GM19025 (cell line): ENCODE measurements around the gene AGTRAP.

Experiments
- ATAC-seq: cut with Tn5 transposase; IDR thresholded peaks from one replicate; pipeline ENCODE4 v1.9.1; 2021; ENCODE audit warnings: mild to moderate bottlenecking, low read depth, moderate library complexity; ENCODE audit not compliant: unreplicated experiment

Gene AGTRAP

GRCh38 chr1:11780380-11781147 is 44.6 kb downstream of the AGTRAP start:
- ATAC-seq, result no peak

GRCh38 chr1:11781297-11781696 is 45.4 kb downstream of the AGTRAP start:
- ATAC-seq, result no peak

GRCh38 chr1:11782127-11782708 is 46.3 kb downstream of the AGTRAP start:
- ATAC-seq, result no peak

GRCh38 chr1:11783556-11783955 is 47.6 kb downstream of the AGTRAP start:
- ATAC-seq, result no peak

- ATAC-seq, result no peak
These were observed 48.5 kb downstream of the AGTRAP start for GRCh38 chr1:11784256-11784992.

- no peak for ATAC-seq
These were observed 49.2 kb downstream of the AGTRAP start for GRCh38 chr1:11784993-11785769.

- ATAC-seq, result no peak
These were observed 50.2 kb downstream of the AGTRAP start for GRCh38 chr1:11786168-11786567.

GRCh38 chr1:11787251-11787803 is 51.4 kb downstream of the AGTRAP start:
- ATAC-seq, result no peak

GRCh38 chr1:11787804-11788436 is 52.0 kb downstream of the AGTRAP start:
- no peak for ATAC-seq

GRCh38 chr1:11788549-11789053 is 52.7 kb downstream of the AGTRAP start:
- ATAC-seq, result no peak

GRCh38 chr1:11789126-11790067 is 53.5 kb downstream of the AGTRAP start:
- ATAC-seq, result no peak

GRCh38 chr1:11790101-11790879 is 54.4 kb downstream of the AGTRAP start:
- ATAC-seq, result no peak

- no peak for ATAC-seq
These were observed 55.2 kb downstream of the AGTRAP start for GRCh38 chr1:11790880-11791715.

- ATAC-seq, result no peak
These were observed 56.2 kb downstream of the AGTRAP start for GRCh38 chr1:11792106-11792505.

- no peak for ATAC-seq
These were observed 57.9 kb downstream of the AGTRAP start for GRCh38 chr1:11793819-11794218.

GRCh38 chr1:11794446-11795237 is 58.7 kb downstream of the AGTRAP start:
- ATAC-seq, result no peak
